ENCODE data around the gene KRT8. TPM values are rescaled to one million over a fixed set of nuclear protein-coding genes. Genes with fewer than 3 reads are reported as not detected.

KRT8 gene
- total and polyA plus RNA-seq, 2 of the 13 experiments (the other 11 are each of a cell fraction or from before 2014, with no cell fraction given) = 498 to 718 TPM

DNA sequence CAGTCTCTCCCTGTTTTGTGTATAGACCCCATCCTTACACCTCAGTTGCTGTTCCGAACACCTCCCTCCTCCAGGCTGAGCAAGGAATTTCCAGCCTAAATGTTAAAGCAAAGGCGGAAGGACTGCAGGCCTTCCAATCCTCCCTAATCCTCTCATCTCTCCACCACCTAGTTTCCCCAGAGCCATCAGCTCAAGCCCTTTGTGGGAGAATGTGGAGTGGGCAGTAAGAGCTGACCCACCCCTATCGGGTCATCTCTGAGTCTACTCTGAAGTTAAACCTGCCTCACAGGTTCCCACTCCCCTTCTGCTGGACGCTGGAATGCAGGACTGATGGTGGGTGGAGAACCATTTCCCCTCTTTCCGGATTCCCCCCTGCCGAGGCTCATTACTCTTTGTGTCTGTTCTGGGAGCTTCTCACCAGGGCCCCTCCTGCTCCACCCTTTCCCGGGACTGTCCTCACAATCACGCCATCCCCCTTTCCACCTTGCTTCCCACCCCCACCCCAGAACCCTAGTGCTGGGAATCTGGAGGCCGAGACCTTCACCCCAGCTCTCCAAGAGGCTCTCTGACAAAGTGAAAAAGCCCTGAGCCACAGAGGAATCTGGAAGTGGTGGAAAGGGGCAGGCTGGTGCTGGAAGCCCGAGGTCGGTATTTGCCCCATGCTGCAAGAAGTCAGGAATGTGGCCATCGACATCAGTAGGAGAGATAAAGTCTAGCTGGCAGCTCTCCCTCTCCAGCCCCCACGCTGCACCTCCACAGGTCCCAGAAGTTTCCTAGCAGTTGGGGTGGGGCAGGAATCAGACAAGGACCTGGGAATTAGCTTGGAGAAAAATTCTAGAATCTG is 40.7 kb upstream of the KRT8 start (continued):
- TF ChIP-seq ZBTB20 (CRISPR knock-in tag; IDR thresholded peaks at IDR 0.05; ENCODE audit: borderline replicate concordance, low read depth) = no peak
- no peak for TF ChIP-seq SPEN (CRISPR knock-in tag; IDR thresholded peaks at IDR 0.05; ENCODE audit: low read depth)
- TF ChIP-seq, protein P1, sequence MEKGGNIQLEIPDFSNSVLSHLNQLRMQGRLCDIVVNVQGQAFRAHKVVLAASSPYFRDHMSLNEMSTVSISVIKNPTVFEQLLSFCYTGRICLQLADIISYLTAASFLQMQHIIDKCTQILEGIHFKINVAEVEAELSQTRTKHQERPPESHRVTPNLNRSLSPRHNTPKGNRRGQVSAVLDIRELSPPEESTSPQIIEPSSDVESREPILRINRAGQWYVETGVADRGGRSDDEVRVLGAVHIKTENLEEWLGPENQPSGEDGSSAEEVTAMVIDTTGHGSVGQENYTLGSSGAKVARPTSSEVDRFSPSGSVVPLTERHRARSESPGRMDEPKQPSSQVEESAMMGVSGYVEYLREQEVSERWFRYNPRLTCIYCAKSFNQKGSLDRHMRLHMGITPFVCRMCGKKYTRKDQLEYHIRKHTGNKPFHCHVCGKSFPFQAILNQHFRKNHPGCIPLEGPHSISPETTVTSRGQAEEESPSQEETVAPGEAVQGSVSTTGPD (CRISPR knock-in tag; IDR thresholded peaks at IDR 0.05) = no peak
- no peak for TF ChIP-seq ZNF878 (CRISPR knock-in tag; IDR thresholded peaks at IDR 0.05)
- TF ChIP-seq CHD4 (IDR thresholded peaks at IDR 0.05; ENCODE audit: borderline replicate concordance, low read length) = no peak; the same call in 1 of the 2 replicates
- TF ChIP-seq, protein P2, sequence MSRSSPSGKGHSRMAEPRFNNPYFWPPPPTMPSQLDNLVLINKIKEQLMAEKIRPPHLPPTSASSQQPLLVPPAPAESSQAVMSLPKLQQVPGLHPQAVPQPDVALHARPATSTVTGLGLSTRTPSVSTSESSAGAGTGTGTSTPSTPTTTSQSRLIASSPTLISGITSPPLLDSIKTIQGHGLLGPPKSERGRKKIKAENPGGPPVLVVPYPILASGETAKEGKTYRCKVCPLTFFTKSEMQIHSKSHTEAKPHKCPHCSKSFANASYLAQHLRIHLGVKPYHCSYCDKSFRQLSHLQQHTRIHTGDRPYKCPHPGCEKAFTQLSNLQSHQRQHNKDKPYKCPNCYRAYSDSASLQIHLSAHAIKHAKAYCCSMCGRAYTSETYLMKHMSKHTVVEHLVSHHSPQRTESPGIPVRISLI (CRISPR knock-in tag; IDR thresholded peaks at IDR 0.05; ENCODE audit: borderline replicate concordance) = peak; percentile 24; the same call in 1 of the 2 replicates
- TF ChIP-seq RBFOX2 (IDR thresholded peaks at IDR 0.05; ENCODE audit: low read depth, low read length) = no peak
- no peak for TF ChIP-seq FOXC1 (CRISPR knock-in tag; IDR thresholded peaks at IDR 0.05; ENCODE audit: borderline replicate concordance)
- TF ChIP-seq ZNF350 (CRISPR knock-in tag; IDR thresholded peaks at IDR 0.05; ENCODE audit: borderline replicate concordance, low read depth) = no peak
- no peak; the same call in 1 of the 2 replicates for TF ChIP-seq GATAD2A (CRISPR knock-in tag; IDR thresholded peaks at IDR 0.05)
- no peak for TF ChIP-seq ZNF510 (CRISPR knock-in tag; IDR thresholded peaks at IDR 0.05; ENCODE audit: low read depth)
- TF ChIP-seq ZNF33A (CRISPR knock-in tag; IDR thresholded peaks at IDR 0.05; ENCODE audit: borderline replicate concordance) = no peak
- no peak for TF ChIP-seq ZNF790 (CRISPR knock-in tag; IDR thresholded peaks at IDR 0.05; ENCODE audit: borderline replicate concordance)
- TF ChIP-seq, protein P3, sequence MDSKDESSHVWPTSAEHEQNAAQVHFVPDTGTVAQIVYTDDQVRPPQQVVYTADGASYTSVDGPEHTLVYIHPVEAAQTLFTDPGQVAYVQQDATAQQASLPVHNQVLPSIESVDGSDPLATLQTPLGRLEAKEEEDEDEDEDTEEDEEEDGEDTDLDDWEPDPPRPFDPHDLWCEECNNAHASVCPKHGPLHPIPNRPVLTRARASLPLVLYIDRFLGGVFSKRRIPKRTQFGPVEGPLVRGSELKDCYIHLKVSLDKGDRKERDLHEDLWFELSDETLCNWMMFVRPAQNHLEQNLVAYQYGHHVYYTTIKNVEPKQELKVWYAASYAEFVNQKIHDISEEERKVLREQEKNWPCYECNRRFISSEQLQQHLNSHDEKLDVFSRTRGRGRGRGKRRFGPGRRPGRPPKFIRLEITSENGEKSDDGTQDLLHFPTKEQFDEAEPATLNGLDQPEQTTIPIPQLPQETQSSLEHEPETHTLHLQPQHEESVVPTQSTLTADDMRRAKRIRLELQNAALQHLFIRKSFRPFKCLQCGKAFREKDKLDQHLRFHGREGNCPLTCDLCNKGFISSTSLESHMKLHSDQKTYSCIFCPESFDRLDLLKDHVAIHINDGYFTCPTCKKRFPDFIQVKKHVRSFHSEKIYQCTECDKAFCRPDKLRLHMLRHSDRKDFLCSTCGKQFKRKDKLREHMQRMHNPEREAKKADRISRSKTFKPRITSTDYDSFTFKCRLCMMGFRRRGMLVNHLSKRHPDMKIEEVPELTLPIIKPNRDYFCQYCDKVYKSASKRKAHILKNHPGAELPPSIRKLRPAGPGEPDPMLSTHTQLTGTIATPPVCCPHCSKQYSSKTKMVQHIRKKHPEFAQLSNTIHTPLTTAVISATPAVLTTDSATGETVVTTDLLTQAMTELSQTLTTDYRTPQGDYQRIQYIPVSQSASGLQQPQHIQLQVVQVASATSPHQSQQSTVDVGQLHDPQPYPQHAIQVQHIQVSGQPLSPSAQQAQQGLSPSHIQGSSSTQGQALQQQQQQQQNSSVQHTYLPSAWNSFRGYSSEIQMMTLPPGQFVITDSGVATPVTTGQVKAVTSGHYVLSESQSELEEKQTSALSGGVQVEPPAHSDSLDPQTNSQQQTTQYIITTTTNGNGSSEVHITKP (CRISPR knock-in tag; IDR thresholded peaks at IDR 0.05; ENCODE audit: low read depth) = no peak
- TF ChIP-seq NFATC3 (CRISPR knock-in tag; IDR thresholded peaks at IDR 0.05) = no peak
- no peak for TF ChIP-seq ZNF432 (CRISPR knock-in tag; IDR thresholded peaks at IDR 0.05; ENCODE audit: borderline replicate concordance)
- TF ChIP-seq, protein P4, sequence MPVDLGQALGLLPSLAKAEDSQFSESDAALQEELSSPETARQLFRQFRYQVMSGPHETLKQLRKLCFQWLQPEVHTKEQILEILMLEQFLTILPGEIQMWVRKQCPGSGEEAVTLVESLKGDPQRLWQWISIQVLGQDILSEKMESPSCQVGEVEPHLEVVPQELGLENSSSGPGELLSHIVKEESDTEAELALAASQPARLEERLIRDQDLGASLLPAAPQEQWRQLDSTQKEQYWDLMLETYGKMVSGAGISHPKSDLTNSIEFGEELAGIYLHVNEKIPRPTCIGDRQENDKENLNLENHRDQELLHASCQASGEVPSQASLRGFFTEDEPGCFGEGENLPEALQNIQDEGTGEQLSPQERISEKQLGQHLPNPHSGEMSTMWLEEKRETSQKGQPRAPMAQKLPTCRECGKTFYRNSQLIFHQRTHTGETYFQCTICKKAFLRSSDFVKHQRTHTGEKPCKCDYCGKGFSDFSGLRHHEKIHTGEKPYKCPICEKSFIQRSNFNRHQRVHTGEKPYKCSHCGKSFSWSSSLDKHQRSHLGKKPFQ (CRISPR knock-in tag; IDR thresholded peaks at IDR 0.05; ENCODE audit: insufficient replicate concordance) = no peak
- TF ChIP-seq MATR3 (CRISPR knock-in tag; IDR thresholded peaks at IDR 0.05) = no peak
- TF ChIP-seq, protein P5, sequence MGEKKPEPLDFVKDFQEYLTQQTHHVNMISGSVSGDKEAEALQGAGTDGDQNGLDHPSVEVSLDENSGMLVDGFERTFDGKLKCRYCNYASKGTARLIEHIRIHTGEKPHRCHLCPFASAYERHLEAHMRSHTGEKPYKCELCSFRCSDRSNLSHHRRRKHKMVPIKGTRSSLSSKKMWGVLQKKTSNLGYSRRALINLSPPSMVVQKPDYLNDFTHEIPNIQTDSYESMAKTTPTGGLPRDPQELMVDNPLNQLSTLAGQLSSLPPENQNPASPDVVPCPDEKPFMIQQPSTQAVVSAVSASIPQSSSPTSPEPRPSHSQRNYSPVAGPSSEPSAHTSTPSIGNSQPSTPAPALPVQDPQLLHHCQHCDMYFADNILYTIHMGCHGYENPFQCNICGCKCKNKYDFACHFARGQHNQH (CRISPR knock-in tag; IDR thresholded peaks at IDR 0.05) = no peak
- TF ChIP-seq BRCA1 (CRISPR knock-in tag; IDR thresholded peaks at IDR 0.05) = no peak
